ENCODE results near the gene ARHGAP26.

ARHGAP26 gene

DNA sequence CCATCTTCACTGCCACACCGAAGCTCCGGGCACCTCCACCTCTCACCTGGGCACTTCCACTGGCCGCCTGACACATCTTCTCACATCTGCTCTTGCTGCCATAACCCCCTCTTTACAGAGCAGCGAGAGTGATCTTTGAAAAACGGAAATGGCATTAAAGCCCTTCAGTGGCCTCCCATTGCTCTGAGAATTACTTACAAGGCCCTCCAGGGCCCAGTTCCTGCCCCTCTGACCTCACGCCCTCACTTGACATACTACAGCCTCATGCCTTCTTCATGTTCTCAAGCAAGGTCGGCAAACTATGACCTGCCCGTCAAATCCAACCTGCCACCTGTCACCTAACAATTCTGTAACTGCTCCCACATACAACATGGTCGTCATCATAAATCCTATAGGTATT is 446.0 kb downstream of the ARHGAP26 start:
- no peak for DNase-seq

DNA sequence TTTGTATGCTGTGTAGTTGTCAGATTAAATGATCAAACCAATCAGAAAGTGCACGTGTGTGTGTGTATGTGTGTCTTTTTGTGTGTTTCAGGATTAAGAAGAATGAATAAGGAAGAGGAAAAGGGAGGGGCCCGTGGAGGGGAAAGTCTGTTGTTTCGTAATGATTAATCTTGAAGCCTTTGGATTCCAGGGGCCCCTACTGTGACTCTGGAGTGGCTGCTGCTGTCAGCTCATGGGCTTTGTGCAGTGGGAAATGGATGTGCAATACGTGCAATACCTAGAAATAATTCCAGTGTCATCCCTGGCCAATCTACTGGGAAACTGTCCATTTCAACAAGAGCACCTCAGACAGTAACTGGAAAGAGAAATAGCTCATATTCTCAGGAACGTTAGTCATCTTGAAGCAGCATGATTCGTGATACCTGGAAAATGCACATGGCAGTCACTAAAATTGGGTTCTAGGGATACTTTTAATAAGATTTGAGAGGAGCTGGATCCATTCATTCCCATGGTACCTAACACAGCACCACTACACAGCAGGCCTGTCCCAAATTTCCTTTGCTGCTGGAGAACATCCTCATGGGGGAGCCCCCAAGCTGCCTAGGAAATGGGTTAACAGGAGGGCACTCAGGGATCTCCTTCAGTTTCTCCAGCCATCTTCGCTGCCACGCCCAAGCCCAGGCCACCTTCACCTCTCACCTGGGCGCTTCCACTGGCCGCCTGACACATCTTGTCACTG is 447.1 kb downstream of the ARHGAP26 start:
- peak in 1 of 5 donors; percentile 36 for DNase-seq

DNA sequence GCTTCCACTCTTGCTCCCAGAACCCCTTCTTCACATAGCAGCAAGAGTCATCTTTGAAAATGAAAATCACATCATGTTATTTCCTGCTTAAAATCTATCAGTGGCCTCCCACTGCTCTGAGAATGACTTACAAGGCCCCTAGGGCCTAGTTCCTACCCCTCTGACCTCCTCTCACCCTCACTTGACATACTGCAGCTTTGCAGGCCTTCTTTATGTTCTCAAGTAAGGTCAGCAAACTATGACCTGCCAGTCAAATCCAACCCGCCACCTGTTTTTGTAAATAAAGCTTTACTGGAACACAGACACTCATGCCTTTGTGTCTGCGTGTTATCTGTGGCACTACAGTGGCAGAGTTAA is 447.6 kb downstream of the ARHGAP26 start:
- peak in 1 of 5 donors; percentile 25 for DNase-seq

DNA sequence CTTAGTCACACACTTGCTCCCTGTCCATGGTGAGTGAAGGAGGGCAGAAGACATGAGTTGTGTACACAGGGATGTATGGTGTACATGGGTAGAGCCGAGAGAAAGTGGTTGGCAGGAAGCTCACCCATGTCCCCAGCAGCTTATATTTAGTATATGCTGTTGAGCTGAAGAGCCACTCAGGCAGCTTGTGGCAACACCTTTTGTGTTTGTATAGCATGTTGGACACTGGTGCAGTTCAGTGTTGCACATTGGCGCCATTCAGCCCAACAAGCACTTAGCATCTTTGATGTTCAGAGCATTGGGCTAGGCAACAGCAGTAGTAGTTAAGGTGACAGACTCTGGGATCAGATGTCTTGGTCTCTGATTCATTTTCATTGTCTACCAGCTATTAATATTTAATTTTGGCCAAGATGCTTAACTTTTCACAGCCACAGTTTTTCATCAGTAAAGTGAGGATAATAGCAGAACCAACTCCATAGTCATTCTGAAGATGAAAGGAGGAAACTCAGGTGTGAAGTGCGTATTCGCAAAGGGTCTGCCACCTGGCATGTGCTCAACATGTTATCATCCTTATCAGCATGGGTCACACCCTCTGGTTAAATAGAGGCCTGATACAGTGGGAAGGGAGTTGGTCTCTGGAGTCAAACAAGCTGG is 448.5 kb downstream of the ARHGAP26 start:
- no peak for DNase-seq

DNA sequence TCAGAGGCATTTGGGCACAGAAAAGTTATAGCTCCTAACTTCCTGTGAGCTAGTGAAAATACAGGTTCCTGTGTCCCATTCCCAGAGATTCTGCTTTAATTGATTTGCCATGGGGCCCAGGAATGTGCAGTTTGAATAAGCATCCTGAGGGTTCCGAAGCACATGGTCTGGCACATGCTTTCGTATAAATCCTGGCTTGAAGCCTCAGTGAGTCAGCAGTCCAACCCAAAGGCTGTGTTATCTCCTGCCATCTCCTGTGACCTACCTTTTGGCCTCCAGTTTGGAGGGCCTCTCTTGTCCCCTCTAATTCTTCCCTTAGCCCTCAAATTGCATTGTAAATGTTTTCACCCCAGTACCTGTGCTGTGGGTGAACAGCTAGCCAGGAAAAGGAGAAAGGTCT is 449.5 kb downstream of the ARHGAP26 start:
- DNase-seq: no peak

DNA sequence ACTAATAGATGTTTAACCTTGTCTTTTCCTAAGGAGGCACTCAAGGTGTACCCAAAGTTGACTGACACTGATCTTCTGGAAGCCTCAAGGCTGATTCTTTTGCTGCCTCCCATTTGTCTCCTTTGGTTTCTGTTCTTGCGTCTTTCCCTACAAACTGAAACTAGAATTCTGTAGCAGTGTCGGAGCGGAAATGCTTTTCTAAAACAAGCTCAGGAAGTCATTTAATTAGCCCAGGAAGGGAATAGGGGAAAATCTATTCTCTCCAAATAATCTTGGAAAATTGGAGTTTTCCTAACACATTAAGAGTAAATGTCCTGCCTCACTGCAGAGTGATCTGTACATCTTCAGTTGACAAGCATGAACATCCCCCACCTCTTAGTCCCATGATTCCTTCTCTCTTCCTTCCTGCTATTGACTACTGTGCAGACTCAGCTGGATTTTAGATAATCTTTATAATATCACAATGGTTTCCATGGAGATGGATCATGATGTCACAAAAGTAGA is 450.6 kb downstream of the ARHGAP26 start:
- no peak for DNase-seq

DNA sequence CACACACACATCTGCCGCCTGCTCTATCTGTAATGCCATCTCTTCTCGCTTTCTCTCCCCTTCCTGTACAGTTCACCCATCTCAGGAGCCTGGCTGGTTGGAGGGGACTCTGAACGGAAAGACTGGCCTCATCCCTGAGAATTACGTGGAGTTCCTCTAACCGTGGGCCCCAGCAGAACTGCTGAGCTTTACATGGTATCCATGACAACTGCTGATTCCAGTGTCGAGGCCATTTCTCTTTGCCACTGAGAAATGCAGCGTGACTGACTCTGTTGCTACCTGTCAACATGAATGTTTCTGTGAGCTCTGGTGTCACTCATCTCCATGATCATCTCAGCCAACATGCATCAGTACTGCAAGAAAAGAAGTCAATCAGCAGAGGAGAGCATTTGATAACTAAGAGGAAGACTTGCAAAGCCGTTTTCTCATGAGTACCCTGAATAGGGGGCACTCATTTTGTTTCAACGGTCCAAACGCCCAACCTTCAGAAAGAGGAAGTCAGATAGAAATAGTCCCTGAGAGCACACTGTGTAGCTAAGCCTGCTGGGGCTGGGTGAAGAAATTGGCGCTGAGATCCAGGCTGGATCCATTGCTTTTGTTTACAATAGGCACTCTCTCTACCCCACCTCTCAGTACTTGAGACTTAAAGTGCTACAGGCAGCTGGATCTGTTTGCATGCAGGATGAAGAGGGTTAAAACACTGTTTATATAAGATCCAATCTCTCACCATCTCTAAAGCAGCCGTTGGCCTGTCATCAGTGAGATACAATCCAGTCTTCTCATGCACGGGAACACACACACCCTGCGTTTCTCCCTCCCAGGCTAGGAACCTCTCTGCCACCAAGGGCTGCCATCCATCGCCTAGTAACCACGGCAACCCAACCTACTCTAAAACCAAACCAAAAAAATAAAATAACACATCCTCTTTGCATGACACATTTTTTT is 452.4 kb downstream of the ARHGAP26 start:
- DNase-seq: peak; percentile 52 to 79 (median 68)

DNA sequence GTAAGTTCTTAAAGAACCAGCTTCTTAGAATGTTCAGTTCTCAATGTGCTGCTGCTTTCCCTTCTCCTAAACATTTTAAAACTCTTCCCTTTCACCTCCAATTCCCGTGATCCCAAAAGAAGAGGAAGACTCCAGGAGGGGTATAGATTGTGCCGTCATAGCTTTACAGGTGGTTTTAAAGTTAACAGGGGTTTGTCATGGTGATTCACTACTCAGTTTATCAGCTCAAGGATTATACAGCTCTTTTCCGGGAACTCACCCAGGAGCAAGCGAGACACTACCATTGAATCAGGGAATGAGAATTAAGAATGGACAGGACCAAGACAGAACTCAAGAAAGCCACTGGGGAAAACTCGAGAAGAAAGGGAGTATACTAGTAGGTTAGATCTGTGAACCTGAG is 454.5 kb downstream of the ARHGAP26 start:
- no peak for DNase-seq

DNA sequence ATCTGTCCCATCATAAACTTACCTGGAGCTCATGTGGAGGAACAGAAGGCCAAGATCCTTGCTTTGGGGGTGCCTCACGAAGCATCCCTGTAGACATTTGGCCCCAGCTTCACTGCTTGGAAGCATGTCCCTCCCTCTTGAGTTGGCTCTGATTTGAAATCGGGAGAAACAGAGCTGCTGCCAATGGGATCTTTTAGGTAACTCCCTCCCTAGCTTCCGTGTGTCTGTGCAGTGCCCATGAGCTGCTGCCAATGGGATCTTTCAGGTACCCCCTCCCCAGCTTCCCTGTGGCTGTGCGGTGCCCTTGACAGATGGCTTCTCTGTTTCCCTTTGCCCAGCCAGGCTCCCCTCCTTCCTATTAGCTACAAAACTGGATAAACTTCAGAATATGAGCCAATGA is 455.3 kb downstream of the ARHGAP26 start:
- DNase-seq: no peak

DNA sequence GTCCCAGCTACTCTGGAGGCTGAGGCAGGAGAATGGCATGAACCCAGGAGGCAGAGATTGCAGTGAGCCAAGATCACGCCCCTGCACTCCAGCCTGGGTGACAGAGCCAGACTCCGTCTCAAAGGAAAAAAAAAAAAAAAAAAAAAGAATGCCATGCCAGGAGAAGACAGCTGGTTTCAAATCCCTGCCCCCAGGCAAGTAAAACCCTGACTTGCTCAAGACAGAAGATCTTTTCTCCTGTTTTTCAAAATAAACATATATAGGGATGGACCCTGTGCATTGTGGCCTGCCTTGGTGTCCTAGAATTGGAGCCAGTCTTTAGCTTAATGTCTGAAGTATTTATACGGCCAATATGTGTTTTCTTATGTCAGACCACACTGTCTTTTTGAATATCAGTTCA is 456.2 kb downstream of the ARHGAP26 start:
- DNase-seq: no peak

DNA sequence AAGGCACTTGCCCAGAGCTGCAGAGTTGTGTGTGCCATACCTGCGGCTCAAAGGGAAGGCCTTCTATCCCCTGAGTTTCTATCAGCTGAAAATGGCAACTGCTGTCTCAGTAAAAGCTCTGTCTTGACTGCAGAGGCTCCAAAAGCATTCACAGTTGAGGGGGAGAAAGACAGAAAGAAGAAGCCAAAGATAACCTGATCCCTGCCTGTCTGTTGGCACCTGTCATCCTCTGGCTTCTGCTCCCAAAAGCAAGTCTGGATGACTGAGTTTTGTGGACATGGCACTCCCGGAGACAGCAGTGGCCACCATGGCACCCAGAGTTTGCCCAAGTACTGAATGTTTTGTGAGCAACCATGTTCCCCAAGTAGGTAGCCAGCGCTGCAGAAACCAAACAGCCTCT is 456.7 kb downstream of the ARHGAP26 start:
- no peak for DNase-seq

DNA sequence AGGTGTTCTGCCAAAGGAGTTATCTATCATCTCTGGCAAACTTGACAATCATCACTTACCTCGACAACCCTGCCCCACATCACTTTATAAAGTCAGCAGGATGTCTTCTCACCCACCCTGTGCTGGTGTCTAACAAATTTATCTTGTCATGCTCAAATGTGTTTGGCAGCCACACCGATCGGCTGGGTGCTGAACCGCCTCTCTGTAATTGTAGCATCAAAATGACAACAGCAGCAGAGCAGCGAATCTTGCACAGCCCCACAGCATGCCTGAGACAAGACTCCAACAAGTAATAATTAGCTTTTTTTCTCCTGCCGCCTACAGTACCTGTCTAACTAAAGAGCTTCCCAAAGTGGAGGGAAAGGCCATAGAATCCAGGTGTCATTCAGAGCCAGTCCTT is 457.1 kb downstream of the ARHGAP26 start:
- DNase-seq: no peak

DNA sequence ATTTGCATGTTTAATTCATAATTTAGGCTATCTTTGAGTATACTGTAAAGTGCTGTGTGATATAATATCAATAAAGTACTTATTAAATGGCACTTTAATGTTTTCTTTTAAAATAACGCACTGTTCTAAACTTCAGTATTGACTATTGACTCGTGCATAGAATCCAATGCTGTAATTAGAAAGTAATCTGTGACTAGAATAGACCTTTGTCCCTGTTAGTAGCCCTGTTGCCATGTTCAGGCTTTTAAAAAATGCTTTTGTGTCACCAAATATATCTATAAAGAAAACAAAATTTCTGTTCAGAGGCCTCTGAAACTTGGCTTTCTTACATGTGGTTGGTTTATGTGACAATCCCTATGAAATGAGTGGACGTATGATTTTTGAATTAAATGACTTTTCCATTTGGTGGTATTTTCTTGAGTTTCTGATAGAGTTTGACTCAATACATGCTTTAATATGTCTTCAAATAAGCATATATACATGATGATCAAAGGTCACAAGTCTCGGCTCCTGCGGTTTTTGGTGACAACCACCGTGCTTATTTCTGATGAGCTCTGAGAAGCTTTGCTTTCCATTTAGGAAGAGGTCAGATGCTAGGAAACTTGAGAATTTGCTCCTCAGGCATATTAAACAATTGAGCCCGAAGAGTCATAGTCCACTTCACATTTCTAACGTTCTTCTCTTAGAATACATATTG is 458.6 kb downstream of the ARHGAP26 start:
- peak in 2 of 5 donors; percentile 6 to 29 for DNase-seq

DNA sequence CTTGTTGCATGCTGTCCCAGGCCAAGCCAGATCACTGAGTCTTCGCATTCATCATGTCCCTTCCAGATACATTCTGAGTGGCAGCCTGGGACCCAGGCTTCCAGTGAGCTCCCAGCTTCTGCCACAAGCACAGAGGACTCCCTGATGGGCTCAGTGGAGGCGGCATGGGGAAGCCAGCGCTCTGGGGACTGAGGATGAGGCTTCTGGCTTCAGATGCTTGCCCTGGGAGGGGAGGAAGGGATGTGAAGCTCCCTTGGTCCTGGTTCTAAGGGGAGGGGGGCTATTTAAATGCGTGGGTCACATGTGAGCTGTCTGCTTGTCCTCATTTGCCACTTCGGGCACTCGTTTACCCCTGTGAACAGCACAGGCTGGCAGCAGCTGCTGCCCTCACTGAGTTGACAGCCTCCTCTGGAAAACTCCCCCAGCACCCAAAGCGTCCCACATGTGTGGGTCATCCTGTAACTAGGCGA is 459.3 kb downstream of the ARHGAP26 start:
- peak in 2 of 5 donors; percentile 15 to 17 for DNase-seq

DNA sequence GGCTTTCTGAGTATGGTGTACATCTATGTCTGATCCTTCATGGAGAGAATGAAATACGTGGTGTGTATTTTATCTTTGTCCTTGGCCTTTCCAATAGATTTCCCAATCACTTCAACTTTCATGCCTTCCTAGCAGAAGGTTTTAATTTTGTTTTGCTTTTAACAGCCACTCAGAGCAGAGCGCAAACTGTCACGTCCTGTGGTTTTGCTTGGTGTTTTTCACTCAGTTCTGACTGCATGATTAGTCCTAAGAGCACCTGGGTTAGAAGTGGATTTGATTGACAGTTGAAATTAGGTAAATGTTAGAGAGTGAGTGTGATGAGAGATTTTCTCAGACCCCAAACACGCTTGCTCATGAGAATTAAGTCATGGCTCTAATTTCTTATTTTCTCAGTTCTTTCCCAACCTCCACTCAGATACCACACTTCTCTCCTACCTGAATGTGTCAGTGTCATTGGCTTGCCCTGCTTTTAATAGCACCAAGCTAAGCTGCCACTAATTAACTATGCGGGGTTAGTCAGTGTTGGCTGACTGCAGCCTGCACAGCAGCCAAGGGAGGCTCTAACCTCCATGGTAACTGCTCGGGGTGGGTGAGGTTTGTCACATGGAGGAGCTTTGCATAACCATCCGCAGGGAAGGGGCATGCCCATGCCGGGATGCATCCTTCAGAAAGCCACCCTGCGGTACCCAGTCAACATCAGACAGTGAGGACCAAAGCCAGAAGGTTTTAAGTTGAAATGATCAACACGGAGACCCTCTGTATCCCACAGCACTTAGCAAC is 459.9 kb downstream of the ARHGAP26 start:
- DNase-seq: peak in 3 of 5 donors; percentile 17 to 77 (median 19)

DNA sequence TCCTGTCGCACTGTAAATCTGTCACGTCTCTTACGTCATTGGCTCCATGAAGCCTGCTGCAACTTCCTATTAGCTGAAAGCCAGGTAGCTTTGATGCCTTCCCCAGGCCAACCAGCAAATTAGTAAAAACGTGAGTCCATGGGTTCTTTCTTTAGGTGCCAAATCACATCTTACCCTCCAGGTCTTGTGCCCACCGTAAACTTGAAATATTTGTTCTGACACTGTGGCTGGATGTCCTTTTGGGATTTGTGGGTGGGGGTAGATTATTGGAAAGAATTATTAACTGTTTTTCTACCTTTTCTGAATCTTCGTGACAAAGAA is 460.5 kb downstream of the ARHGAP26 start:
- no peak for DNase-seq

DNA sequence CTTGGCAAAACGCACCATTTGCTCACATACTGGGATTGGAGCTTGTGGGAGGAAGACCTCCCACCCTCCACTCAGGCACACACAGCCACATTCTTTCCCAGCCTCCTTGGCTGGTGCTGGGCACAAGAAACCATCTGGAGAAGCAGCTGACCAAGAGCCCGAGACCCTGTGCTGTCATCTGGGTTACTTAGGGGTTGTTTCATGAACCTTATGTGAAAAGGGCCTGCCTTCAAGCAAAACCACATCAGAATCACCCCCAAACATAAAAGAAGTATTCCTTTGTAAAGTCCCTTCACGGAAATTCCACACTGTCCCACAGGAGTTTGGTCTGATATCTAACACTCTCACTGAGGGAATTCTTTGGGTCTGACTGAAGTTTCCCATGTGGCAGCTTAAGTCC is 461.2 kb downstream of the ARHGAP26 start:
- no peak for DNase-seq

DNA sequence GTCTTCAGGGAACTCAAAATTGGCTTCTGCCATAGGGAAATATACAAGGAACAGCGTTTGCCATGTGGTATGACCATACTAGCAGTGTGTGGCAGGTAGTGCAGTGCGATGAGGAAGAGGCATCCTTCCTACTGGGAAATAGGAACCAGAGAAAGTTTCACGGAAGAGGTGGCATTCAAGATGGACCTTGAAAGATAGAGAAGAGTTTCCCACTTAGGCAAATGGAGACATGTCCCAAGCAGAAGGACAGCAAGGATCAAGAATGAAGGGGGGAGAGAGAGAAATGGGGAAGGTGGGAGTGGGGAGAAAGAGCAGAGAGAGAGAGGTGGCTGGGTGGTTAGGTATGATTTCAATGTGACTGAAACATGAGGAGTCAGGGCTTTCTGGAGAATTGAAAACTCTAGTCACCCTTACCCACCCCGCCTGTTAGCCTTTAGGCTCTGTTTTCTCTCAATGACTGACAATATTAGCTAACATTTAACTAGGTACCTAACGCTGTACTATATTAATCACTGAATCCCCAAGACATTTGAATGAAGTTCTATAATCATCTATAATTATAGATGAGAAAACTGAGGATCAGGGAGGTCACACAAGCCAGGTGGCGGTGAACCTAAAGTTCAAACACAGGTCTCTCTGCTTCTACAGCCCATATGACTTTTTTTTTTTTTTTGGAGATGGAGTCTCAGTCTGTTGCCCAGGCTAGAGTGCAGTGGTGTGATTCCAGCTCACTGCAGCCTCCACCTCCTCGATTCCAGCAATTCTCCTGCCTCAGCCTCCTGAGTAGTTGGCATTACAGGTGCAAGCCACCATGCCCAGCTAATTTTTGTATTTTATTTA is 462.0 kb downstream of the ARHGAP26 start:
- DNase-seq: no peak

DNA sequence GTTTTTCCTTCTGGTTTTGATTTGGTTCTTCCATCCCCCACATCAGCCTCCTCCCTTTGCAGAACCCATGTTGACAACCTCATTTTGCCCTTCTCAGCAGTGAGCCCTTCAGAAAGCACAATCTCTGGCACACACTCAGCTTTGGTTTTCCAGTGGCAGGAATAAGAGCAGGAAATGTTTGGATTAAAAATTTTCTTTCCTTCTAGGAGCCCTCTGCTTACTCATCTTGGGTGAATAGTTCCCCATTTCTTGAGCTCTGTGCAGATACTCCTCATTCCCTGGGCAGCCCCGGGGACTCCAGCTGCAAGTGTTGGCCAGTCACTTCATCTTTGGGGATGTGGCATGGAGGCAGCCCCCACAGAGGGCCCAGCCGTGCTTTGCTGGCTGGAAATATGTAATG is 462.9 kb downstream of the ARHGAP26 start:
- no peak for DNase-seq

DNA sequence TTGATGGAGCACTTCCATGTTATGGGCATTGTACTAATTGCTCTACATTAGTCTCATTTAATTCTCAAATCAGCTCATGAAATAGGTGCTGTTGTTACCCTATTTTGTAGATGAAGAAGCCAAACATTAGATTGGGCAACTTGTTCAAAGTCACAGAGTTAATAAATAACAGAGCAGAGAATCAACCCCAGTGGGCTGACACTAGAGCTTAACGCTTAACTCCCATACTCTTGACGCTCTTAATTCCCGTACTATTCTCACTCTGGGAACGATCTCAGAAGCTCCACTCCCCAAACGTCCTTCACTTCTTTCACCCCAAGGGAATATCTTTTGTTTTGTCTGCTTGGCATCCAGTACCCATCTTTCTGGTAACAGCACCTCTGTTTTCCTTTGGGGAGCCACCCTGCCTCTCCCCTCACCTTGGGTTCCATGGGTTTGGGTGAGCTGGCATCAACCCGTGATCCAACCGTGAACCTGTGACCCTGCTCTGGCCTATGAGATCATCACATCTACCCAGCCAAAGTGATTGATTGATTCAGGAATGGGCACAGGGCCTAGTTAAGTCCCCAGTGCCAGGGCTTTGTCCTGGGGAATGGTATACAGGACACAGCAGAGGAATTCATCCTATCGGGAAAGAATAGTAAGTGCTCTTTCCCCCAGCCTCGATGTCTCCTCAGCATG is 464.1 kb downstream of the ARHGAP26 start:
- DNase-seq: no peak

Measured in T-helper 1 cell (primary cell).